ENCODE data around the gene KANK4. TPM values are rescaled to one million over a fixed set of nuclear protein-coding genes. Genes with fewer than 3 reads are reported as not detected.
A peak's percentile ranks its signal among the peaks of the same experiment; 100 is the strongest.

KANK4 gene
- polyA plus RNA-seq, 4 donors = 19.3 to 45.3 (median 20.4) TPM

DNA sequence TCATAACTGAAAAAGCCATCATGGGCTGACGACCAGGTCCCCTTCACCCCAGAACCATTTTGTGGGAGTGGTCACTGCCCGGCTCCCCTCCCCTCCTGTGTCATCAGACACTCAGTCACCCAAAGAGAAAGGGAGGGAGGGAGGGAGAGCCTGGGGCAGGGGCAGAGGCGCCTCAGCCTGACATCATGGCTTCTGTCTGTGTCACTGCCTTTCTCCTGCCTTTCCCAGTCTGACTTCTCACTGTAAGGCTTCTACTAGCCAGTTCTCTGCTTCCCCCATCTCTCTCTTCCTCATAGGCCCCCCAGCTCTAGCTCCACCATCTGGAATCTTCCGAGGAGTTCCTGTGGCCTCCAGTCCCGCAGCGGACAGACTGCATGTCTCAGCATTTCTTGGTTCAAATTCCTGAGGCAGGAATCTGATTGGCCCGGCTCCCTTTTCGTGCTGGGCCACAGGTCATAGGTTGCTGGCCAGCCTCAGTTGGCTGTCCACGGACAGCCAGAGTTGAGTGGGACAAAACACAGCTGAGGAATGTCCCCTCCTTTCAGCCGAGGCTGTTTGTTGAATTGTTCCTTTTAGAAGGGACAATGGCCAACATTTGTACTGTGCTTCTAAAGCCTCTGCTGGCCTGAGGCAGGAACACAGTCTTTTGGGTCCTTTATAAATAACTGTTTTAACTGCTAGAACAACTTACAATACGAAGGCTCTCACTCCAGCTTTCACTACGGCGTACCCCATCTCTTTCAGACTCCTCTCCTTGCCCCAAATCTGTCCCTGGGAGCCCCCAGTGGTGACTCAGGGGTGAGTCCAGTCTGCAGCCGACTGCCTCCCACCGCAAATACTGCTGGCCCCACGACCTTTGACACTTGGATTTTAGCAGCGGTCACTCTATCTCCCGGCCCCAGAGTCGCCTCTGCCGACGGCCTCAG lies 18.7 kb upstream of the KANK4 start:
- peak; percentile 64 to 69 (median 66) for DNase-seq (ENCODE audit: low read depth in 4 of 4, low spot score in 3 of 4)

DNA sequence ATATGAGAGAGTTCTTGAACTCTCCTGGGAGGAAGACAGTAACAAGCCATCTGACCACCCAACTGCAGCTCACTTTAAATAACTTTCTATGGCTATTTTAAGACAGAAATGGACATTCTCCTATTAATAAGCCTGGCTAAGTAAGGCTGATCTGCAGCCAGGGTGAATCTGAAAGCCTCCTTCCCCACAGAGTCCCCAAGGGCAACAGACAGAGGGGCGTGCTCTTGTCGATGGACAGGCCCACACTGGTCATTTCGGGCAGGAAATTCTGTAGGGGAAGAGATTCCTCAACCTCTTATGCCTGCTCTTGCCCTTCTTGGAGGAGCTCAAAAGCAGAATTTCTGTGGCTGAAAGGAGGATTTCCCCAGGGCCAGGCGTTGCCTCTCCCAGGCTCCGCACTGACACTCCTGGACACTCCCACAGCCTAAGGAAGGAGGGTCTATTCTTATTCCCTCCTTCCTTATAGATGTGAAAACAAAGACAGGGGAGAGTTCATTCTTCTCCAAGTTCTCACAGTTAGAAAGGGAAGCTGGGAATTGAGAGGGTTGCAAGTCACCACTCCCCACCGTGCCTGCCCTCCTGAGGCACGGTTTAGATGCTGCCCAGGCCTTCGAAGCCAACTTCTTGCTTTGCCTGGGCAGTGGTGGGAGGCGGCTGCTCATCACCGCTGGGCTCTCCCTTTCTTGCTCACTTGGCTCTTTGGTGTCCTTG lies 17.9 kb upstream of the KANK4 start:
- DNase-seq (ENCODE audit: low read depth in 4 of 4, low spot score in 3 of 4) = no peak

- no peak for DNase-seq (ENCODE audit: low read depth in 4 of 4, low spot score in 3 of 4)
Observed at GRCh38 chr1:62336638-62336994, 17.4 kb upstream of the KANK4 start.

GRCh38 chr1:62335656-62336055 lies 16.4 kb upstream of the KANK4 start:
- no peak for DNase-seq (ENCODE audit: low read depth in 4 of 4, low spot score in 3 of 4)

DNA sequence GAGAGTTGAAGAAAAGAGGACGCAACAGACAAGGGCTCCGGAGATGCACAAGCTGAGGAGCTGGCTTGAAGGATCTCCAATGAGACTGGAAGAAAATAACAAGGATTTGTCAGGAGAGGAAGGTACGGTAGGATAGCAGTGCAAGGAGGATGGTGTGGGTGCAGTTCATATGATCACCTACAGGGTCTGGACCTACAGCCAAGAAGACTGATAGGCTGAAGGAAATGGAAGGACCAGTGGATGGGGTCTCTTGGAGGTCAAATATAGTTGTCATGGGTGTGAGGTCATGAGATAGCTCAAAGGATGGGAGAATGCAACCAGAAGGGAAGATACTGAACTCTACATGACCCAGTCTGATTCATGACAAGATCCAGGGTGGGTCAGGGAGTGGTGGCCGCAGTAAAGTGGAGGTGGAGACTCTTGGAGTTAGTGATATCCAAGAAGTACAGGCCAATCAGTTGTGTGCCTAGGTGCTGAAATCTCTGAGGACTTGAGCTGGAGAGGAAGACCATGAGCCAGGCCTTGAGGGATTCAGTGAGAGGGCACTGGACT lies 15.3 kb upstream of the KANK4 start:
- no peak for DNase-seq (ENCODE audit: low read depth in 4 of 4, low spot score in 3 of 4)

DNA sequence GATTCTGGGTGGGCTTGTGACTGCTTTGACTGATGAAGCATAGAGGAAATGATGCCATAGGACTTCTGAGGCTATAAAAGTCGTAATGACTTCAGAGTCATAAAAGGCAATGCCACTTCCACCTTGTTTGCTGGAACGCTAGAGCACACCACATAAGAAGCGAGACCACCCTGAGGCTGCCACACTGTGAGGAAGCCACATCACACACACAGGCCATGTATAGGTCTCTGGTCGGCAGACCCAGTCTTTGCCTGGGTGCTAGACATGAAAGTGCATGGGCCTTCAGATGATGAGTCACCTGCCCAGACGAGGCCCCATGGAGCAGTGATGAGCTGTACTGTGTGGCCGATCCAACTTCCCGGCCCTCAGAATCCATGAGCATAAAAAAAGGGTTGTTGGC lies 14.2 kb upstream of the KANK4 start:
- DNase-seq (ENCODE audit: low read depth in 4 of 4, low spot score in 3 of 4) = no peak

GRCh38 chr1:62327360-62328055 lies 8.3 kb upstream of the KANK4 start:
- no peak for DNase-seq (ENCODE audit: low read depth in 4 of 4, low spot score in 3 of 4)

- no peak for DNase-seq (ENCODE audit: low read depth in 4 of 4, low spot score in 3 of 4)
Observed at GRCh38 chr1:62325681-62326080, 6.4 kb upstream of the KANK4 start.

DNA sequence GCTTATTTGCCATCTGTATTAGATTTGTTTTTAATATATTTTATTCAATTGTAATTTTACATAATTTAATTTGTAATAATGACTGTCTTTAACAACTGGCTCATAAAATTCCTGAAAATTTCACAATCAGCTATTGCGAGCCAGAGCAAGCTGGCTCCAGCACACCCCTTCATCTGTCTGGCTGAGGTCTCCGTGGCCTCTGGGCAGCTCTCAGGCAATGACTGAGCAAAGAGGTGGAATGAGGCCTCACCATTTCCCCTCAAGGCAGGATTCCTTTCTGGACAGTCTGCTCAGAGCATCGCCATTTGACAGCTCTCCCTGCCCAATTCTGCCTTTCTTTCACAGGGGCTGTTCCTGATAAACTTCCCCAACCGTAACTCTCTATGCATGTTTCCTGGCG lies 5.8 kb upstream of the KANK4 start:
- DNase-seq (ENCODE audit: low read depth in 4 of 4, low spot score in 3 of 4) = no peak

- DNase-seq (ENCODE audit: low read depth in 4 of 4, low spot score in 3 of 4) = no peak
Observed at GRCh38 chr1:62321446-62321845, 2.2 kb upstream of the KANK4 start.

DNA sequence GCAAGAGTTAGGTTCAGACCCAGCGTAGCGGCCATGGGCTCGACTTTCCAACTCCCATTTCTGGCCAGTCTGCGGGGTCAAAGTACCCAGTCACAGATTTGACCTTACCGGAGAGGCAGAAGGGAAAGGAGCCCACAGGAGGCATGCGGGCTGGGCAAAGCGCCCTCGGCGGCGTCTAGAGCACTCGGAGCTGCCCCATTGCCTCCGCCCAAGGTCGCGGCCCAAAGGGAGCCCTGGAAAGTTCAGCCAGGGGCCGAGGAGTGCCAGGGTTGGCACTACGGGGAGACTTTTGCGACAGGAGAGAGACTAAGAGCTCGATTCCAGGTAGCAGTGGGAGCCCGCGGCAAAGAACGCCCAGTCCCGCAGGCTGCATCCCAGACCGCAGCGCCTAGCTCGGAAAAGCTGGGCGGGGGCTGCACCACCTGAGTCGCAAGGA lies 896 bp downstream of the KANK4 start:
- DNase-seq (ENCODE audit: low read depth in 4 of 4, low spot score in 3 of 4) = no peak

- no peak for DNase-seq (ENCODE audit: low read depth in 4 of 4, low spot score in 3 of 4)
Observed at GRCh38 chr1:62317021-62317768, 2.0 kb downstream of the KANK4 start.

GRCh38 chr1:62316135-62316534 lies 3.1 kb downstream of the KANK4 start:
- no peak for DNase-seq (ENCODE audit: low read depth in 4 of 4, low spot score in 3 of 4)

DNA sequence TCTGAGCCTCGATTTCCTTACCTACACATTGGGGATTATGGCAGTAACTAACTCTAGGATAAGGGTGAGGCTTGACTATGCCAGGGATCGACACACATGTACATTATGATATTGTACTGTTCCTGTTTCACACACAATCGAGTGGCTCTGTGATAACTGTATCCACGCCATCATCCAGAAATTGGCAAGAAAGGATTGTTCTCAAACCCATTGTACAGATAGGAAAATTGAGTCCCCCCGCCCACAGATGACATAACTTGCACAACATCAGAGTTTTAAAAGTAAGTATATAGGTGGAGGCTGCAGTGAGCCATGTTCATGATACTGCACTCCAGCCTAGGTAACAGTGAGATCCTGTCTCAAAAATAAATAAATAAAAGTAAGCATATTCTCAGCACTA lies 3.8 kb downstream of the KANK4 start:
- no peak for DNase-seq (ENCODE audit: low read depth in 4 of 4, low spot score in 3 of 4)

GRCh38 chr1:62314454-62315350 lies 4.5 kb downstream of the KANK4 start:
- DNase-seq (ENCODE audit: low read depth in 4 of 4, low spot score in 3 of 4) = no peak

DNA sequence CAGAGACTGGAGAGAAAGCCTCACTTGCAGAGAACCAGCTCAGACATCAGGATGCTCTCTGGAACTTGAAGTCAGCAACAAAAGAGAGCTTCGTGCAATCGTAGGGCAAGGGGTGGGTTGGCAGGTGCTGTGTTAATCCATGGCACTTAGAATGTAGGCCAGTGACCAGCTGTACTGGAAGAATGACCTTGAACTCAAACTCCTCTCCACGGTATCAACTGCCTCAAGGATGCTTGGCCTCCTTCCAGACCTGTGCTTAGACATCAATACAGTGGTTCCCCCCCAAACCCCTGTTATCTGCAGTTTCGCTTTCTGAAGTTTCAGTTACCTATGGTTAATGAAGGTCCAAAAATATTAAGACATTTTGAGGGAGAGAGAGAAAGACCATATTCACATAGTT lies 6.5 kb downstream of the KANK4 start:
- no peak for DNase-seq (ENCODE audit: low read depth in 4 of 4, low spot score in 3 of 4)

DNA sequence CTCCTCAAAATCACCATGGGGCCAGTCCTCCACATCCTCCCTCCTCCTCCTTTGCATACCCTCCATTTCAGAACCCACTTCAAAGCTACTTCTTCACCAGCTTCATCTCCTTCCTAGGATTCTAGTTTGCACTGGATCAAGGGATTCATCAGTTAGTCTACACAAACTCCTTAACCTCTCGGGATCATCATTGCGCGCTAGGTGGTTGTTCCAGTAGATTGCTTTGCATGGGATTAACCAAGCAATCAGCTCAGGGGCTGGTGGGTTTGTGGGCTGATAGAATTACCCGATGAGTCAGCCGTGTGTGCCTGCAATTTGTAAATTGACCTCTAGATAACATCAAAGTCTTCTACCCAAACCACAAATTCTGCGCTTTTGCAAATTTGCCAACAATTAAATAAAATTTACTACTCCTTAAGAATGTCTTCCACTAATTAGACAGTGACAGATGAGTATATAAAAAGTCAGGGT lies 7.7 kb downstream of the KANK4 start:
- DNase-seq (ENCODE audit: low read depth in 4 of 4, low spot score in 3 of 4) = no peak

- no peak for DNase-seq (ENCODE audit: low read depth in 4 of 4, low spot score in 3 of 4)
Observed at GRCh38 chr1:62309906-62310305, 9.3 kb downstream of the KANK4 start.

DNA sequence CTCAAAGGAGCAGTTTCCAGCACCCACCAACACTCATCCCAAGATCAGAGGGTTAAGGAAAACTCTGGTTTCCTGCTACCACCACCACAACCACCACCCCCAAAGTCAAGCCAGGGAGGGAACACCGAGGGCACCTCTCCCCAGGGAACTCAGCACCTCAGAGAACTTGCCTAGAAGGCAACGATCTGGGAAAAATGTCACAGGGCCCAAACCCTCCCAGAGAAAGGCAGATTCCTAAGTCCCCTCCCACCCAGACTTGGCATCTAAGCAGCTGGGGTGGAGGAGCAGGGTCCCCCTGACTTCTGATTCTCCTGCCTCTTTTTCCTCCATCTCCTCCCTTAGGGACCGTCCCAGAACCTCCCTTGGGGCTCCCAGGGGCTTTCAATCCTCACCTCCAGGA lies 10.6 kb downstream of the KANK4 start:
- DNase-seq (ENCODE audit: low read depth in 4 of 4, low spot score in 3 of 4) = no peak
